ENCODE data around the gene TYK2. TPM values are rescaled to one million over a fixed set of nuclear protein-coding genes. Genes with fewer than 3 reads are reported as not detected.

The TYK2 gene
- total RNA-seq, 1 donor from 2014 or later, result 356 TPM

GRCh38 chr19:10408511-10409283 is 28.3 kb upstream of the TYK2 start:
- DNase-seq, result peak; percentile 48
- Mint-ChIP-seq H3K36me3 (ENCODE audit: low read depth) (no peaks in the 10 kb centered on the region), H3K27ac (peak overlapping the region; percentile 76), H3K4me1 (peaks cover 86% of the 10 kb centered on the region), H3K27me3 (no peaks in the 10 kb centered on the region), H3K9me3 (no peaks in the 10 kb centered on the region), H3K4me3 (peak overlapping the region; percentile 7)
- ChIA-PET CTCF (interaction anchor here (1.2 to 6.4 kb wide), 4 partner anchors 7 to 138 kb away, joined by 3 to 84 read pairs (median 6); partner anchors contain the start of genes ICAM1 and PDE4A), POLR2A (interaction anchor here (1.1 to 24.9 kb wide), 2 partner anchors 17 to 138 kb away, joined by 4 to 541 read pairs; partner anchors contain the start of genes ICAM1 and PDE4A)
- intact Hi-C loops (cut with micrococcal nuclease), result loop anchor here (1.0 kb wide), 1 partner anchor 8 kb away; no protein-coding TSS in a partner anchor
- no peak for TF ChIP-seq CTCF (IDR thresholded peaks at IDR 0.05)
- peak; percentile 49 for ATAC-seq (ENCODE audit: low read depth)

GRCh38 chr19:10407096-10407495 is 26.7 kb upstream of the TYK2 start:
- no peak overlapping the region for H3K27ac Mint-ChIP-seq
- H3K27me3 Mint-ChIP-seq, result no peaks in the 10 kb centered on the region
- intact Hi-C loops (cut with micrococcal nuclease), result no loop called here
- no peaks in the 10 kb centered on the region for H3K9me3 Mint-ChIP-seq
- no peak for DNase-seq
- no peak overlapping the region for H3K4me3 Mint-ChIP-seq
- TF ChIP-seq CTCF (IDR thresholded peaks at IDR 0.05), result no peak
- CTCF ChIA-PET, result interaction anchor here (0.9 to 6.4 kb wide), 6 partner anchors 8 to 237 kb away, joined by 3 to 84 read pairs (median 6); partner anchors contain the start of gene PDE4A
- POLR2A ChIA-PET, result interaction anchor here (24.9 kb wide), 1 partner anchor 19 kb away, joined by 541 read pairs; the partner anchor contains the start of gene PDE4A
- H3K36me3 Mint-ChIP-seq (ENCODE audit: low read depth), result peaks cover 8% of the 10 kb centered on the region
- peaks cover 84% of the 10 kb centered on the region for H3K4me1 Mint-ChIP-seq
- no peak for ATAC-seq (ENCODE audit: low read depth)

GRCh38 chr19:10406191-10406590 is 25.8 kb upstream of the TYK2 start:
- POLR2A ChIA-PET, result interaction anchor here (0.9 to 24.9 kb wide), 2 partner anchors 20 to 302 kb away, joined by 4 to 541 read pairs; partner anchors contain the start of gene PDE4A
- TF ChIP-seq CTCF (IDR thresholded peaks at IDR 0.05), result no peak
- ATAC-seq (ENCODE audit: low read depth) (no peak), DNase-seq (no peak)
- CTCF ChIA-PET, result interaction anchor here (0.9 to 6.4 kb wide), 5 partner anchors 9 to 238 kb away, joined by 3 to 84 read pairs (median 6); no protein-coding TSS in a partner anchor
- H3K27ac Mint-ChIP-seq, result no peak overlapping the region
- no peaks in the 10 kb centered on the region for H3K27me3 Mint-ChIP-seq
- H3K4me3 Mint-ChIP-seq, result no peak overlapping the region
- H3K36me3 Mint-ChIP-seq (ENCODE audit: low read depth), result peaks cover 9% of the 10 kb centered on the region
- no peaks in the 10 kb centered on the region for H3K9me3 Mint-ChIP-seq
- peaks cover 84% of the 10 kb centered on the region for H3K4me1 Mint-ChIP-seq
- intact Hi-C loops (cut with micrococcal nuclease), result no loop called here

- no peak overlapping the region for H3K27ac Mint-ChIP-seq
- POLR2A ChIA-PET, result interaction anchor here (0.6 to 24.9 kb wide), 6 partner anchors 21 to 159 kb away, joined by 4 to 541 read pairs (median 7); partner anchors contain the start of genes PDE4A and TYK2
- no peak for TF ChIP-seq CTCF (IDR thresholded peaks at IDR 0.05)
- intact Hi-C loops (cut with micrococcal nuclease), result loop anchor here (1.0 to 5.0 kb wide), 2 partner anchors 31 to 247 kb away; partner anchors contain the start of gene ILF3
- H3K4me3 Mint-ChIP-seq, result peak overlapping the region; percentile 95
- CTCF ChIA-PET, result interaction anchor here (0.6 to 6.4 kb wide), 9 partner anchors 10 to 295 kb away, joined by 3 to 84 read pairs (median 6); no protein-coding TSS in a partner anchor
- H3K9me3 Mint-ChIP-seq, result no peaks in the 10 kb centered on the region
- DNase-seq (no peak), ATAC-seq (ENCODE audit: low read depth) (no peak)
- peaks cover 11% of the 10 kb centered on the region for H3K36me3 Mint-ChIP-seq (ENCODE audit: low read depth)
- no peaks in the 10 kb centered on the region for H3K27me3 Mint-ChIP-seq
- H3K4me1 Mint-ChIP-seq, result peaks cover 84% of the 10 kb centered on the region
These were observed 24.8 kb upstream of the TYK2 start for GRCh38 chr19:10404888-10405820.

All from activated B cell treated with CpG ODN at 0.5 μM for 24 hours (primary cell).